Measurements from ENCODE around the gene KCNG2. TPM values are rescaled to one million over a fixed set of nuclear protein-coding genes. Genes with fewer than 3 reads are reported as not detected.

Gene KCNG2
- total RNA-seq, 2 donors from 2014 or later = not detected

- no peak overlapping the region for H3K27ac ChIP-seq
- 82 to 88% methylated on average over 16 of the region's 16 CpGs for WGBS, 2 donors
- ATAC-seq (no peak), DNase-seq (no peak)
- no peaks in the 10 kb centered on the region for H3K36me3 ChIP-seq (replicated peaks in 1 of 2; ENCODE audit: insufficient read depth in 1 of 2, low read depth in 2 of 2)
- H3K4me3 ChIP-seq = no peak overlapping the region
- H3K27me3 ChIP-seq = no peaks in the 10 kb centered on the region
- no peaks in the 10 kb centered on the region for H3K4me1 ChIP-seq
- no peaks in the 10 kb centered on the region for H3K9me3 ChIP-seq
- no peak for TF ChIP-seq CTCF (IDR thresholded peaks at IDR 0.05)
- TF ChIP-seq POLR2A (IDR thresholded peaks at IDR 0.05) = no peak
- intact Hi-C loops (cut with DNase I) = no loop called here
Observed at GRCh38 chr18:79850731-79851130, 53.0 kb downstream of the KCNG2 start.

GRCh38 chr18:79851489-79851888 is 53.8 kb downstream of the KCNG2 start:
- no peak for DNase-seq
- no peak overlapping the region for H3K4me3 ChIP-seq
- 84 to 90% methylated on average over 7 of the region's 7 CpGs for WGBS, 2 donors
- H3K27me3 ChIP-seq = no peaks in the 10 kb centered on the region
- no peak for TF ChIP-seq POLR2A (IDR thresholded peaks at IDR 0.05)
- TF ChIP-seq CTCF (IDR thresholded peaks at IDR 0.05) = no peak
- H3K9me3 ChIP-seq = no peaks in the 10 kb centered on the region
- no peak for ATAC-seq
- no peak overlapping the region for H3K27ac ChIP-seq
- H3K4me1 ChIP-seq = peaks cover 4% of the 10 kb centered on the region
- no peaks in the 10 kb centered on the region for H3K36me3 ChIP-seq (replicated peaks in 1 of 2; ENCODE audit: insufficient read depth in 1 of 2, low read depth in 2 of 2)
- intact Hi-C loops (cut with DNase I) = no loop called here

DNA sequence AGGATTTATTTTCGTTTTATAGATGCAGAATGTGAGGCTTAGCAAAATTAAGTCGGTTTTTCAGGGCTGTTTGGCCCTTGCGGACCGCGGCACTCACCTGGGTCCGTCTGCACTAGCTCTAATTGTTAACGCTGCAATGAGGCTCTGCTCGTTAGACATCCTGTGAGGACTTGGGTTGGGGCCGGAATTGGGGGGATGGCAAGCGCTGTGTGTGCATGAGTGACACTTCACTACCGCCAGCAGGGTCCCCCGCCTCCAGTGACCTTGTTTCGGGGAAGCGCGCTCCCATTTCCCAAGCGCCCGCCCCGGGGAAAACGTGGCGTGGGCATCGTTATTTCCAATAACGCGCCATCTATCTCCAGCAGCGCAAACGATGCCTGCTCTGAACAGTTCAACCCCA is 54.2 kb downstream of the KCNG2 start:
- Histone ChIP-seq H3K4me1 (peaks cover 6% of the 10 kb centered on the region), H3K27ac (no peak overlapping the region), H3K36me3 (replicated peaks in 1 of 2; ENCODE audit: insufficient read depth in 1 of 2, low read depth in 2 of 2) (no peaks in the 10 kb centered on the region), H3K27me3 (no peaks in the 10 kb centered on the region), H3K4me3 (no peak overlapping the region), H3K9me3 (no peaks in the 10 kb centered on the region)
- TF ChIP-seq POLR2A (IDR thresholded peaks at IDR 0.05) (no peak), CTCF (IDR thresholded peaks at IDR 0.05) (no peak)
- ATAC-seq = no peak
- 79 to 81% methylated on average over 25 of the region's 25 CpGs for whole genome bisulfite sequencing, 2 donors
- intact Hi-C loops (cut with DNase I) = no loop called here
- DNase-seq = no peak

DNA sequence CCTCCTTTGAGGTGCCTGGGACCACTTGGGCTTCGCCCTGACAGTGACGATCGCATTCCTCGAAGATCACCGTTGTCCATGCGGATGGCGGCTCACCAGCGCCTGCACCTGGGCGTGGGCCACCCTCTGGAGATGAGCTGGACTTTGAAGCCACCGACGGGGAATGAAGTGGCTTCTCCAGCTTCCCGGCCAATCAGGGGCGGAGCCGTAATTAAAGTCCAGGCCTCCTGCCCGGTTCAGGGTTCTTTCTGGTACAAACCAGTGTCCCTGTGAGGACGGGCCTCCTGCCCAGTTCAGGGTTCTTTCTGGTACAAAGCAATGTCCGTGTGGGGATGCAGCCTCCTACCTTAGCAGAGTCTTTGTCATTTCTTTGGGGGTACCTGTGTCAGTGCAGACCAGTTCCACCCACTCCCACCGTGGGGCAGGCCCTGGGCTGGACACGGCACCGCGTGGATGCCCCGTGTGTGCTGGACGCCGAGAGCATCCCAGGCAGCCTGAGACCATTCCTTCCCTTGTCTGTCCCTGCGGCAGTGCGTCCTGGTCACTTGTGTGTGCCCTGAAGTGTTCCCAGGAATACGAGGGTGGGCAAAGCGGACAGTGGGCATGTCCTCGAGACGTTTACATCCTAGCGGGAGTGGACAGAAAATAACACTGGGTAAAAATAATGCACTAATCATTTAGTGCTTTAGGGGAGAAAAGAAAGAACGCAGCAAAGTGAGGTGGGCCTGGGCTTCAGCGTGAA is 55.0 kb downstream of the KCNG2 start:
- ATAC-seq (no peak), DNase-seq (no peak)
- TF ChIP-seq CTCF (IDR thresholded peaks at IDR 0.05) (no peak), POLR2A (IDR thresholded peaks at IDR 0.05) (no peak)
- intact Hi-C loops (cut with DNase I) = no loop called here
- Histone ChIP-seq H3K27me3 (no peaks in the 10 kb centered on the region), H3K4me1 (peaks cover 6% of the 10 kb centered on the region), H3K27ac (no peak overlapping the region), H3K4me3 (no peak overlapping the region), H3K9me3 (no peaks in the 10 kb centered on the region), H3K36me3 (replicated peaks in 1 of 2; ENCODE audit: insufficient read depth in 1 of 2, low read depth in 2 of 2) (no peaks in the 10 kb centered on the region)
- WGBS, 2 donors = 85 to 91% methylated on average over 24 to 33 of the region's 33 CpGs

All from body of pancreas (tissue), 4 donors.